HepG2 (cell line): Measurements from ENCODE around the gene STX10.
"Not testable (repeated sequence)": the region's sequence is repeated elsewhere in the genome, so short reads cannot be mapped to it uniquely, and the experiment has no call there.

Source experiments
- MTA3 ChIP-seq: sonication (generic); formaldehyde crosslinking; IDR thresholded peaks from 2 replicates; pipeline ENCODE4 v1.4.0; 2020; ENCODE audit warnings: missing genetic modification reagents
- ZSCAN29 ChIP-seq: sonication (generic); formaldehyde crosslinking; conservative IDR thresholded peaks from 2 replicates; pipeline ENCODE4 v1.4.0; 2020; ENCODE audit warnings: mild to moderate bottlenecking, missing genetic modification reagents
- ZZZ3 ChIP-seq: sonication (generic); formaldehyde crosslinking; IDR thresholded peaks from 2 replicates; pipeline ENCODE4 v1.4.0; 2020; ENCODE audit warnings: missing genetic modification reagents, mild to moderate bottlenecking, borderline replicate concordance
- TF ChIP-seq, protein P1 (sequence below): sonication (generic); formaldehyde crosslinking; IDR thresholded peaks from 2 replicates; pipeline ENCODE4 v1.4.0; 2020; ENCODE audit warnings: missing genetic modification reagents
- TF ChIP-seq, protein P2 (sequence below): sonication (generic); formaldehyde crosslinking; IDR thresholded peaks from 2 replicates; pipeline ENCODE4 v1.5.0; 2020; ENCODE audit warnings: mild to moderate bottlenecking, missing genetic modification reagents, moderate library complexity
- TF ChIP-seq, protein P3 (sequence below): sonication (generic); formaldehyde crosslinking; conservative IDR thresholded peaks from 2 replicates; pipeline ENCODE4 v1.4.0; 2020; ENCODE audit warnings: missing genetic modification reagents

DNA sequence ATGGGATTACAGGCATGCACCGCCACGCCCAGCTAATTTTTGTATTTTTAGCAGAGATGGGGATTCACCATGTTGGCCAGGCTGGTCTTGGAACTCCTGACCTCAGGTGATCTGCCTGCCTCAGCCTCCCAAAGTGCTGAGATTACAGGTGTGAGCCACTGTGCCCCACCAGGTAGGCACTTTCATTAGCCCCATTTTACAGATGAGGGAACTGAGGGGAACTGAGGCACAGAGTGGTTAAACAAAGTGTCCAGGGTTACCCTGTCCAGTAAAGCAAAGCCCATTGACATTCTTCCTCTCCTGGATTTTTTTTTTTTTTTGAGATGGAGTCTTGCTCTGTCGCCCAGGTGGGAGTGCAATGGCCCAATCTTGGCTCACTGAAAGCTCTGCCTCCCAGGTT lies 16.0 kb upstream of the STX10 start:
- TF ChIP-seq, protein P1, sequence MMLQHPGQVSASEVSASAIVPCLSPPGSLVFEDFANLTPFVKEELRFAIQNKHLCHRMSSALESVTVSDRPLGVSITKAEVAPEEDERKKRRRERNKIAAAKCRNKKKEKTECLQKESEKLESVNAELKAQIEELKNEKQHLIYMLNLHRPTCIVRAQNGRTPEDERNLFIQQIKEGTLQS: not testable (repeated sequence)
- TF ChIP-seq ZZZ3 (CRISPR knock-in tag); MTA3; ZSCAN29 (CRISPR knock-in tag): not testable (repeated sequence)
- TF ChIP-seq, protein P2, sequence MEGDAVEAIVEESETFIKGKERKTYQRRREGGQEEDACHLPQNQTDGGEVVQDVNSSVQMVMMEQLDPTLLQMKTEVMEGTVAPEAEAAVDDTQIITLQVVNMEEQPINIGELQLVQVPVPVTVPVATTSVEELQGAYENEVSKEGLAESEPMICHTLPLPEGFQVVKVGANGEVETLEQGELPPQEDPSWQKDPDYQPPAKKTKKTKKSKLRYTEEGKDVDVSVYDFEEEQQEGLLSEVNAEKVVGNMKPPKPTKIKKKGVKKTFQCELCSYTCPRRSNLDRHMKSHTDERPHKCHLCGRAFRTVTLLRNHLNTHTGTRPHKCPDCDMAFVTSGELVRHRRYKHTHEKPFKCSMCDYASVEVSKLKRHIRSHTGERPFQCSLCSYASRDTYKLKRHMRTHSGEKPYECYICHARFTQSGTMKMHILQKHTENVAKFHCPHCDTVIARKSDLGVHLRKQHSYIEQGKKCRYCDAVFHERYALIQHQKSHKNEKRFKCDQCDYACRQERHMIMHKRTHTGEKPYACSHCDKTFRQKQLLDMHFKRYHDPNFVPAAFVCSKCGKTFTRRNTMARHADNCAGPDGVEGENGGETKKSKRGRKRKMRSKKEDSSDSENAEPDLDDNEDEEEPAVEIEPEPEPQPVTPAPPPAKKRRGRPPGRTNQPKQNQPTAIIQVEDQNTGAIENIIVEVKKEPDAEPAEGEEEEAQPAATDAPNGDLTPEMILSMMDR: not testable (repeated sequence)
- TF ChIP-seq, protein P3, sequence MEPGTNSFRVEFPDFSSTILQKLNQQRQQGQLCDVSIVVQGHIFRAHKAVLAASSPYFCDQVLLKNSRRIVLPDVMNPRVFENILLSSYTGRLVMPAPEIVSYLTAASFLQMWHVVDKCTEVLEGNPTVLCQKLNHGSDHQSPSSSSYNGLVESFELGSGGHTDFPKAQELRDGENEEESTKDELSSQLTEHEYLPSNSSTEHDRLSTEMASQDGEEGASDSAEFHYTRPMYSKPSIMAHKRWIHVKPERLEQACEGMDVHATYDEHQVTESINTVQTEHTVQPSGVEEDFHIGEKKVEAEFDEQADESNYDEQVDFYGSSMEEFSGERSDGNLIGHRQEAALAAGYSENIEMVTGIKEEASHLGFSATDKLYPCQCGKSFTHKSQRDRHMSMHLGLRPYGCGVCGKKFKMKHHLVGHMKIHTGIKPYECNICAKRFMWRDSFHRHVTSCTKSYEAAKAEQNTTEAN (CRISPR knock-in tag): not testable (repeated sequence)
